ENCODE measurements around the gene NBPF4. TPM values are rescaled to one million over a fixed set of nuclear protein-coding genes. Genes with fewer than 3 reads are reported as not detected.

Gene NBPF4
- total RNA-seq, 1 experiment from 2014 or later: not detected

DNA sequence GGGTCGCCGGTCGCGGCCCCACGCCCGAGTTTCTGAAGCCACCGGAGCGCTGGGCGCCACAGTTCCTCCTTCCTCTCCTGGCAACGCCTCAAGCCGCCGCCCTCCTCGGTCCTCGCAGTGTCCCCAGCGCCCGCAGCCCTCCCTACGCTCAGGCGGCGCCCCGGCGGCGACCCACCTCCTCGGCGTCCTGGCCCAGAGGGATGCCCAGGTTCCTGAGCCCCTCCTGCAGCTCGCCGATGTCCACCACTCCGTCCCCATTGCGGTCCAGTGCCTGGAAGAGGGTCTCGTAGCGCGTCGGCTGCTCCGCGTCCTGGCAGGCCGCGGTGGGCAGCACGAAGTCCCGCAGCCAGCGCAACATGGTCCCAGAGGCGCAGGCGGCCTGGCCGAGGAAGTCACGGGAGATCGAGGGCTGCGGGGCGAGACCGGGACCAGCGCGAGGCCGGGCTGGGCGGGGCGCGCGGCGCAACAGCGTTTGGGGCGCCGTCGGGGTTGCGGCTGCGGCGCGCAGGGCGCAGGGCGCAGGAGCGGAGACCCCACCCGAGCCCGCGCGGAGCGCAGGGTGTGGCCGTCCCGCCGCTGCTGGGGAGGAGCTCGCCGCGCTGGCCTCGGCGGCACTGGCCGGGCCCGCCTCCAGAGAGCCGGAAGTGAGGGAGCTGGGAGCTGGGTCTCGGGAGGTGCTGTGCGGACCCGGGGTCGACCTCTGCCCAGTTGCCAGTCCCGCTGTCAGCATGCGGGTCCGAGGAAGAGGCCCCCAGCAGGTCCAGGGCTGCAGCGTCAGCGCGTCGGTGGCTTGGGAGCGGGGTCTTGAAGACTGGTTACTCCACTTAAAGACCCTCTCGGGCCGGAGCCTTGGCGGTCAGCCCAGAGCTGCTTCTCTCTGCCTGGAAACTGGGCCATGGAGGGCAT, 43.8 kb downstream of the NBPF4 start, which contains the start of gene SLC25A24:
Gene SLC25A24, minus strand, starts transcription at position 563 of the 906 bp plus-strand sequence. Its CDS starts 205 bp downstream, at position 358.
- ATAC-seq: peak; percentile 96
- Mint-ChIP-seq H3K36me3 (peaks cover 25% of the 10 kb centered on the region), H3K4me3 (peak within 1 kb of the TSS; percentile 82), H3K27me3 (ENCODE audit: low read depth) (peaks cover 10% of the 10 kb centered on the region), H3K9me3 (peaks cover 14% of the 10 kb centered on the region), H3K4me1 (peaks cover 31% of the 10 kb centered on the region), H3K27ac (no peak within 1 kb of the TSS)
- peak; percentile 79 for DNase-seq (ENCODE audit: low spot score)
- CTCF ChIA-PET: interaction anchor here (0.8 to 2.0 kb wide), 10 partner anchors 9 to 492 kb away, joined by 3 to 7 read pairs (median 4); partner anchors contain the start of genes EEIG2 and PRPF38B
- POLR2A ChIA-PET: interaction anchor here (0.6 to 1.2 kb wide), 3 partner anchors 128 to 565 kb away, joined by 3 to 4 read pairs (median 3); no protein-coding TSS in a partner anchor
- TF ChIP-seq ELF4 (CRISPR knock-in tag; IDR thresholded peaks at IDR 0.05; ENCODE audit: low read depth): no peak
- TF ChIP-seq RORB (CRISPR knock-in tag; IDR thresholded peaks at IDR 0.05): no peak
- peak; percentile 49; the same call in 1 of the 2 replicates for TF ChIP-seq IRF2 (CRISPR knock-in tag; IDR thresholded peaks at IDR 0.05; ENCODE audit: borderline replicate concordance, low read depth)
- no peak for TF ChIP-seq ATF2 (CRISPR knock-in tag; IDR thresholded peaks at IDR 0.05; ENCODE audit: borderline replicate concordance, low read depth)
- TF ChIP-seq, protein P1, sequence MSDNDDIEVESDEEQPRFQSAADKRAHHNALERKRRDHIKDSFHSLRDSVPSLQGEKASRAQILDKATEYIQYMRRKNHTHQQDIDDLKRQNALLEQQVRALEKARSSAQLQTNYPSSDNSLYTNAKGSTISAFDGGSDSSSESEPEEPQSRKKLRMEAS (CRISPR knock-in tag; IDR thresholded peaks at IDR 0.05): peak; percentile 58; the same call in 1 of the 2 replicates
- TF ChIP-seq CREM (CRISPR knock-in tag; IDR thresholded peaks at IDR 0.05): peak; percentile 81; the same call in 1 of the 2 replicates
- TF ChIP-seq, protein P2, sequence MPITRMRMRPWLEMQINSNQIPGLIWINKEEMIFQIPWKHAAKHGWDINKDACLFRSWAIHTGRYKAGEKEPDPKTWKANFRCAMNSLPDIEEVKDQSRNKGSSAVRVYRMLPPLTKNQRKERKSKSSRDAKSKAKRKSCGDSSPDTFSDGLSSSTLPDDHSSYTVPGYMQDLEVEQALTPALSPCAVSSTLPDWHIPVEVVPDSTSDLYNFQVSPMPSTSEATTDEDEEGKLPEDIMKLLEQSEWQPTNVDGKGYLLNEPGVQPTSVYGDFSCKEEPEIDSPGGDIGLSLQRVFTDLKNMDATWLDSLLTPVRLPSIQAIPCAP (CRISPR knock-in tag; IDR thresholded peaks at IDR 0.05): 0 out of 2 replicates have a peak, but pooled peaks have one; percentile 43
- TF ChIP-seq, protein P3, sequence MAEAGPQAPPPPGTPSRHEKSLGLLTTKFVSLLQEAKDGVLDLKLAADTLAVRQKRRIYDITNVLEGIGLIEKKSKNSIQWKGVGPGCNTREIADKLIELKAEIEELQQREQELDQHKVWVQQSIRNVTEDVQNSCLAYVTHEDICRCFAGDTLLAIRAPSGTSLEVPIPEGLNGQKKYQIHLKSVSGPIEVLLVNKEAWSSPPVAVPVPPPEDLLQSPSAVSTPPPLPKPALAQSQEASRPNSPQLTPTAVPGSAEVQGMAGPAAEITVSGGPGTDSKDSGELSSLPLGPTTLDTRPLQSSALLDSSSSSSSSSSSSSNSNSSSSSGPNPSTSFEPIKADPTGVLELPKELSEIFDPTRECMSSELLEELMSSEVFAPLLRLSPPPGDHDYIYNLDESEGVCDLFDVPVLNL (CRISPR knock-in tag; IDR thresholded peaks at IDR 0.05; ENCODE audit: borderline replicate concordance, low read depth): 0 out of 2 replicates have a peak, but pooled peaks have one; percentile 69
- peak; percentile 69; the same call in 1 of the 2 replicates for TF ChIP-seq ZNF219 (CRISPR knock-in tag; IDR thresholded peaks at IDR 0.05; ENCODE audit: borderline replicate concordance)
- 0 out of 2 replicates have a peak, but pooled peaks have one; percentile 32 for TF ChIP-seq ZNF263 (CRISPR knock-in tag; IDR thresholded peaks at IDR 0.05; ENCODE audit: low read depth)
- peak; percentile 68; the same call in 1 of the 2 replicates for TF ChIP-seq ZBTB43 (CRISPR knock-in tag; IDR thresholded peaks at IDR 0.05)
- TF ChIP-seq JUN (CRISPR knock-in tag; IDR thresholded peaks at IDR 0.05): peak; percentile 52; the same call in 1 of the 2 replicates
- no peak for TF ChIP-seq ZNF138 (CRISPR knock-in tag; conservative IDR thresholded peaks at IDR 0.05)
- TF ChIP-seq RELA (CRISPR knock-in tag; IDR thresholded peaks at IDR 0.05; ENCODE audit: borderline replicate concordance): 0 out of 2 replicates have a peak, but pooled peaks have one; percentile 16
- TF ChIP-seq, protein P4, sequence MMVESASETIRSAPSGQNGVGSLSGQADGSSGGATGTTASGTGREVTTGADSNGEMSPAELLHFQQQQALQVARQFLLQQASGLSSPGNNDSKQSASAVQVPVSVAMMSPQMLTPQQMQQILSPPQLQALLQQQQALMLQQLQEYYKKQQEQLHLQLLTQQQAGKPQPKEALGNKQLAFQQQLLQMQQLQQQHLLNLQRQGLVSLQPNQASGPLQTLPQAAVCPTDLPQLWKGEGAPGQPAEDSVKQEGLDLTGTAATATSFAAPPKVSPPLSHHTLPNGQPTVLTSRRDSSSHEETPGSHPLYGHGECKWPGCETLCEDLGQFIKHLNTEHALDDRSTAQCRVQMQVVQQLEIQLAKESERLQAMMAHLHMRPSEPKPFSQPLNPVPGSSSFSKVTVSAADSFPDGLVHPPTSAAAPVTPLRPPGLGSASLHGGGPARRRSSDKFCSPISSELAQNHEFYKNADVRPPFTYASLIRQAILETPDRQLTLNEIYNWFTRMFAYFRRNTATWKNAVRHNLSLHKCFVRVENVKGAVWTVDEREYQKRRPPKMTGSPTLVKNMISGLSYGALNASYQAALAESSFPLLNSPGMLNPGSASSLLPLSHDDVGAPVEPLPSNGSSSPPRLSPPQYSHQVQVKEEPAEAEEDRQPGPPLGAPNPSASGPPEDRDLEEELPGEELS (CRISPR knock-in tag; IDR thresholded peaks at IDR 0.05): 0 out of 2 replicates have a peak, but pooled peaks have one; percentile 44
- no peak for TF ChIP-seq ZNF396 (CRISPR knock-in tag; IDR thresholded peaks at IDR 0.05; ENCODE audit: borderline replicate concordance)
- TF ChIP-seq ZBTB21 (CRISPR knock-in tag; IDR thresholded peaks at IDR 0.05; ENCODE audit: borderline replicate concordance): no peak
- TF ChIP-seq FOXK1 (CRISPR knock-in tag; IDR thresholded peaks at IDR 0.05): peak; percentile 30
- TF ChIP-seq, protein P5, sequence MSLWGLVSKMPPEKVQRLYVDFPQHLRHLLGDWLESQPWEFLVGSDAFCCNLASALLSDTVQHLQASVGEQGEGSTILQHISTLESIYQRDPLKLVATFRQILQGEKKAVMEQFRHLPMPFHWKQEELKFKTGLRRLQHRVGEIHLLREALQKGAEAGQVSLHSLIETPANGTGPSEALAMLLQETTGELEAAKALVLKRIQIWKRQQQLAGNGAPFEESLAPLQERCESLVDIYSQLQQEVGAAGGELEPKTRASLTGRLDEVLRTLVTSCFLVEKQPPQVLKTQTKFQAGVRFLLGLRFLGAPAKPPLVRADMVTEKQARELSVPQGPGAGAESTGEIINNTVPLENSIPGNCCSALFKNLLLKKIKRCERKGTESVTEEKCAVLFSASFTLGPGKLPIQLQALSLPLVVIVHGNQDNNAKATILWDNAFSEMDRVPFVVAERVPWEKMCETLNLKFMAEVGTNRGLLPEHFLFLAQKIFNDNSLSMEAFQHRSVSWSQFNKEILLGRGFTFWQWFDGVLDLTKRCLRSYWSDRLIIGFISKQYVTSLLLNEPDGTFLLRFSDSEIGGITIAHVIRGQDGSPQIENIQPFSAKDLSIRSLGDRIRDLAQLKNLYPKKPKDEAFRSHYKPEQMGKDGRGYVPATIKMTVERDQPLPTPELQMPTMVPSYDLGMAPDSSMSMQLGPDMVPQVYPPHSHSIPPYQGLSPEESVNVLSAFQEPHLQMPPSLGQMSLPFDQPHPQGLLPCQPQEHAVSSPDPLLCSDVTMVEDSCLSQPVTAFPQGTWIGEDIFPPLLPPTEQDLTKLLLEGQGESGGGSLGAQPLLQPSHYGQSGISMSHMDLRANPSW (CRISPR knock-in tag; conservative IDR thresholded peaks at IDR 0.05; ENCODE audit: low read depth): no peak
- 0 out of 2 replicates have a peak, but pooled peaks have one; percentile 18 for TF ChIP-seq USF1 (CRISPR knock-in tag; IDR thresholded peaks at IDR 0.05)
- 0 out of 2 replicates have a peak, but pooled peaks have one; percentile 68 for TF ChIP-seq CBFB (CRISPR knock-in tag; IDR thresholded peaks at IDR 0.05; ENCODE audit: low read depth)
- TF ChIP-seq SP1 (CRISPR knock-in tag; conservative IDR thresholded peaks at IDR 0.05): peak; percentile 69
- TF ChIP-seq, protein P6, sequence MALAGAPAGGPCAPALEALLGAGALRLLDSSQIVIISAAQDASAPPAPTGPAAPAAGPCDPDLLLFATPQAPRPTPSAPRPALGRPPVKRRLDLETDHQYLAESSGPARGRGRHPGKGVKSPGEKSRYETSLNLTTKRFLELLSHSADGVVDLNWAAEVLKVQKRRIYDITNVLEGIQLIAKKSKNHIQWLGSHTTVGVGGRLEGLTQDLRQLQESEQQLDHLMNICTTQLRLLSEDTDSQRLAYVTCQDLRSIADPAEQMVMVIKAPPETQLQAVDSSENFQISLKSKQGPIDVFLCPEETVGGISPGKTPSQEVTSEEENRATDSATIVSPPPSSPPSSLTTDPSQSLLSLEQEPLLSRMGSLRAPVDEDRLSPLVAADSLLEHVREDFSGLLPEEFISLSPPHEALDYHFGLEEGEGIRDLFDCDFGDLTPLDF (CRISPR knock-in tag; IDR thresholded peaks at IDR 0.05): no peak
